HepG2 (cell line): ENCODE measurements around the gene LRTM2. TPM values are rescaled to one million over a fixed set of nuclear protein-coding genes. Genes with fewer than 3 reads are reported as not detected.
A peak's percentile ranks its signal among the peaks of the same experiment; 100 is the strongest.

Experiments
- ATAC-seq: fragments of 200-7000 bp; cut with Tn5 transposase; 3 replicates; pipeline ENCODE4 v1.9.1; 2020; ENCODE audit warnings: mild to moderate bottlenecking, moderate library complexity
- BruUV-seq: library from RNA; stranded (reverse); fragments of 400-500 nt; replicated peaks from 2 replicates; lab custom pipeline; 2021; lab: Mats Ljungman, UMichigan
- CTCF ChIA-PET: fragments of 300-600 bp; formaldehyde crosslinking; extraction: SDS; loops from one replicate; lab custom pipeline; 2021; ENCODE audit warnings: low total read pairs, inconsistent platforms, low intra/inter-chr PET ratio; lab: Yijun Ruan, JAX
- POLR2A ChIA-PET: fragments of 350-600 bp; sonication (Branson Sonifier 250); formaldehyde crosslinking; loops from one replicate; lab custom pipeline; 2020; ENCODE audit warnings: antibody characterized with exemption, inconsistent platforms; lab: Yijun Ruan, JAX
- DNase-seq: peaks from one replicate; pipeline ENCODE4 v3.0.0-alpha.2; 2015; ENCODE audit warnings: low spot score
- FAIRE-seq: peaks from 3 replicates; lab custom pipeline; 2011; peaks lifted over from hg19 to GRCh38; lab: Jason Lieb, UNC
- H2AFZ ChIP-seq: one replicate; pipeline ENCODE4 v1.6.1; 2011; ENCODE audit warnings: low read length, inconsistent platforms
- H3K27ac ChIP-seq: fragments of 300-600 bp; 3 replicates; pipeline ENCODE4 v1.8.0; 2011; ENCODE audit warnings: mixed run types, mild to moderate bottlenecking, mixed read lengths, low read length, inconsistent platforms; ENCODE audit not compliant: insufficient read depth; ENCODE audit errors: extremely low read length
- H3K27me3 ChIP-seq, 2 experiments: fragments of 200-600 bp in 1 of 2; 2 replicates in 1 of 2; 3 replicates in 1 of 2; pipeline versions ENCODE4 v1.6.0 to v1.8.0; 2011; ENCODE audit warnings: low read length in 2 of 2, mild to moderate bottlenecking in 2 of 2, moderate library complexity in 2 of 2, inconsistent platforms in 1 of 2; ENCODE audit not compliant: insufficient read depth in 2 of 2, control insufficient read depth in 1 of 2
- H3K36me3 ChIP-seq, 2 experiments: fragments of 200-600 bp in 1 of 2; replicated peaks in 1 of 2; 2 replicates in 1 of 2; 3 replicates in 1 of 2; pipeline versions ENCODE4 v1.5.1 to v1.8.0; 2011; ENCODE audit warnings: low read length in 2 of 2, inconsistent platforms in 1 of 2; ENCODE audit not compliant: insufficient read depth in 2 of 2, control insufficient read depth in 1 of 2
- H3K4me1 ChIP-seq: 2 replicates; pipeline ENCODE4 v1.5.1; 2012; ENCODE audit warnings: low read length, inconsistent platforms; ENCODE audit not compliant: insufficient read depth
- H3K4me2 ChIP-seq: 2 replicates; pipeline ENCODE4 v1.6.0; 2011; ENCODE audit warnings: low read depth, low read length, inconsistent platforms
- H3K4me3 ChIP-seq, 3 experiments: fragments of 200-600 bp in 1 of 3; sonication (generic), shearing (Covaris generic) in 1 of 3; replicated peaks in 1 of 3; 2 replicates each; pipeline ENCODE4 v1.5.1; 2011 to 2016; ENCODE audit warnings: low read length in 3 of 3, inconsistent platforms in 2 of 3, low read depth in 2 of 3, mild to moderate bottlenecking in 2 of 3, control low read depth in 1 of 3, mixed read lengths in 1 of 3; ENCODE audit not compliant: insufficient read depth in 1 of 3
- H3K79me2 ChIP-seq: one replicate; pipeline ENCODE4 v1.6.1; 2011; ENCODE audit warnings: low read length, inconsistent platforms; ENCODE audit not compliant: insufficient read depth
- H3K9ac ChIP-seq: 2 replicates; pipeline ENCODE4 v1.6.0; 2011; ENCODE audit warnings: mild to moderate bottlenecking, low read depth, low read length, inconsistent platforms; ENCODE audit not compliant: insufficient read depth
- H3K9me3 ChIP-seq: 2 replicates; pipeline ENCODE4 v1.5.1; 2012; ENCODE audit warnings: mild to moderate bottlenecking, low read length
- H4K20me1 ChIP-seq: 2 replicates; pipeline ENCODE4 v1.6.0; 2011; ENCODE audit warnings: inconsistent platforms, mild to moderate bottlenecking, low read length, moderate library complexity; ENCODE audit not compliant: insufficient read depth
- KLF15 ChIP-seq: sonication (generic); formaldehyde crosslinking; IDR thresholded peaks from 2 replicates; pipeline ENCODE4 v1.8.1; 2023; ENCODE audit warnings: borderline replicate concordance, mild to moderate bottlenecking, inconsistent platforms, missing genetic modification reagents, mixed read lengths
- TBL1XR1 ChIP-seq: fragments of 150-350 bp; IDR thresholded peaks from 2 replicates; pipeline ENCODE4 v1.6.1; 2014; ENCODE audit warnings: borderline replicate concordance, low read length; ENCODE audit not compliant: partially characterized antibody
- ZNF143 ChIP-seq: sonication (generic); formaldehyde crosslinking; IDR thresholded peaks from 2 replicates; pipeline ENCODE4 v1.4.0; 2020; ENCODE audit warnings: missing genetic modification reagents
- ZNF75D ChIP-seq: sonication (generic); formaldehyde crosslinking; IDR thresholded peaks from 2 replicates; pipeline ENCODE4 v1.8.1; 2023; ENCODE audit warnings: missing genetic modification reagents, mild to moderate bottlenecking, borderline replicate concordance
- WGBS: methylation state at CpG from one replicate; pipeline ENCODE4 v1.1.6; 2017; ENCODE audit warnings: low lambda C conversion rate; 5-methylcytosine and 5-hydroxymethylcytosine counted together
- in situ Hi-C: cut with HindIII; loops from 2 replicates; pipeline ENCODE4 v1.10.0; 2017; ENCODE audit warnings: low pct_unique_long_range_greater_than_20kb; ENCODE audit not compliant: extremely low pct_ligation_motif_present
- intact Hi-C: fragments of 100-400 bp; cut with micrococcal nuclease; formaldehyde crosslinking; loops from one replicate; pipeline ENCODE4 v1.10.0; 2022; ENCODE audit not compliant: unreplicated experiment
- polyA plus RNA-seq, 8 experiments: library from polyadenylated mRNA; depleted of rRNA in 3 of 8; stranded (reverse) in 7 of 8; unstranded in 1 of 8; fragments of >200 nt; fragmentation: Illumina TruSeq in 4 of 8; extraction: Trizol in 4 of 8; gene quantifications; 2 replicates each; pipeline versions ENCODE4 v1.2.1 to v1.2.3, GENCODE V29; 2011 to 2016; ENCODE audit warnings: low read depth in 4 of 8, missing spikeins in 1 of 8, mixed read lengths in 1 of 8; ENCODE audit not compliant: insufficient read depth in 1 of 8
- total RNA-seq, 5 experiments: library from RNA; depleted of rRNA; stranded (reverse); fragments of >200 nt; fragmentation: Illumina TruSeq; extraction: Trizol; gene quantifications; 2 replicates each; pipeline ENCODE4 v1.2.3, GENCODE V29; 2016; ENCODE audit warnings: low read depth in 1 of 5
- TF ChIP-seq, protein P1 (sequence below): sonication (generic); formaldehyde crosslinking; IDR thresholded peaks from 2 replicates; pipeline ENCODE4 v1.5.1; 2020; ENCODE audit warnings: mild to moderate bottlenecking, missing genetic modification reagents, moderate library complexity
- TF ChIP-seq, protein P2 (sequence below): sonication (generic); formaldehyde crosslinking; IDR thresholded peaks from 2 replicates; pipeline ENCODE4 v1.9.0; 2021; ENCODE audit warnings: mild to moderate bottlenecking, missing genetic modification reagents
- TF ChIP-seq, protein P3 (sequence below): IDR thresholded peaks from 2 replicates; pipeline ENCODE4 v1.6.1; 2016; ENCODE audit warnings: low read depth, borderline replicate concordance

The LRTM2 gene
- total and polyA plus RNA-seq, 2 of the 13 experiments (the other 11 are each of a cell fraction or from before 2014, with no cell fraction given) = 0.09 TPM; not detected in 1

DNA sequence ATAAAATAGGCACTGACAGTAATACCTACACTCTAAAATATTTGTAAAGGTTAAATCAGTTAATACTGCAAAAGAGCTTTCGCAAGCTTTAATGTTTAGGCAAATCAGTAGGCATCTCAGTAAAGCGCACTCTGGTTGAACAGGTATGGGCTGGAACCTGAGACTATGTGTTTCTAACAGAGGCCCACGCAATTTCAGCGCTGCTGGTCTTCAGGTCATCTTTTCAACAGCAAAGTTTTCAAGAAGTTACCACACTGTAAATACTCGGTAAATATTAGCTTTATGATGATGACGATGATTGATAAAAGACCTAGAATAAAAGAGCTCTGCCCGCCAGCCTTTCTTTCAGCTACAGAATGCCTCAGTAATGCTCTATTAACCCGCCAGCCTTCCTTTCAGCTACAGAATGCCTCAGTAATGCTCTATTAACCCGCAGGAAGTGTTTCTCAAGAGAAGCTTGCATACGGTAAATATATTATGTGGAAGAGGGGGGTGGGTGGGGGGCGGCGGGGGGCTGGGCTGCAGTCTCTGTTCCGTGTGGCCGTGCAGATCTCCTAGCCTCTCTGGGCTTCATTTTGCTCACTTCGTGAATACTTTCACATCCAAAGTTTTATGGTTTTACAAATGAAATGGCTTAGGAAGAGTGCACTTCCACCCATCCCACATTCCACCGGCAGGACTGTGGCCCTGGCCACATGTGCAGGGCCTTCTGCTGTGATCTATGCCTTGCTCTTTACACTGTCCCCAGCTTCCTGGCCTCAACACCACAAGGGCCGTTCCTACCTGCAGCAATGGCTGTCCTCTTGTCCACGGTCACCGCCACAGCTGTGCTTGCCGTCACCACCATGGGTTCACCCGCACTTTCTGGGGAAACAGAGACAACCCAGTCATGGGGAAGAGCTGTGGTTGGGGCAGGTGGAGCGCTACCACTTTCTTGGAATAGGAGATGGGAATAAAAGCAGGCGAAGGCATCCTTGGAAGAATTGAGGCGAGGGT is 19.9 kb downstream of the LRTM2 start (continued):
- TF ChIP-seq, protein P1, sequence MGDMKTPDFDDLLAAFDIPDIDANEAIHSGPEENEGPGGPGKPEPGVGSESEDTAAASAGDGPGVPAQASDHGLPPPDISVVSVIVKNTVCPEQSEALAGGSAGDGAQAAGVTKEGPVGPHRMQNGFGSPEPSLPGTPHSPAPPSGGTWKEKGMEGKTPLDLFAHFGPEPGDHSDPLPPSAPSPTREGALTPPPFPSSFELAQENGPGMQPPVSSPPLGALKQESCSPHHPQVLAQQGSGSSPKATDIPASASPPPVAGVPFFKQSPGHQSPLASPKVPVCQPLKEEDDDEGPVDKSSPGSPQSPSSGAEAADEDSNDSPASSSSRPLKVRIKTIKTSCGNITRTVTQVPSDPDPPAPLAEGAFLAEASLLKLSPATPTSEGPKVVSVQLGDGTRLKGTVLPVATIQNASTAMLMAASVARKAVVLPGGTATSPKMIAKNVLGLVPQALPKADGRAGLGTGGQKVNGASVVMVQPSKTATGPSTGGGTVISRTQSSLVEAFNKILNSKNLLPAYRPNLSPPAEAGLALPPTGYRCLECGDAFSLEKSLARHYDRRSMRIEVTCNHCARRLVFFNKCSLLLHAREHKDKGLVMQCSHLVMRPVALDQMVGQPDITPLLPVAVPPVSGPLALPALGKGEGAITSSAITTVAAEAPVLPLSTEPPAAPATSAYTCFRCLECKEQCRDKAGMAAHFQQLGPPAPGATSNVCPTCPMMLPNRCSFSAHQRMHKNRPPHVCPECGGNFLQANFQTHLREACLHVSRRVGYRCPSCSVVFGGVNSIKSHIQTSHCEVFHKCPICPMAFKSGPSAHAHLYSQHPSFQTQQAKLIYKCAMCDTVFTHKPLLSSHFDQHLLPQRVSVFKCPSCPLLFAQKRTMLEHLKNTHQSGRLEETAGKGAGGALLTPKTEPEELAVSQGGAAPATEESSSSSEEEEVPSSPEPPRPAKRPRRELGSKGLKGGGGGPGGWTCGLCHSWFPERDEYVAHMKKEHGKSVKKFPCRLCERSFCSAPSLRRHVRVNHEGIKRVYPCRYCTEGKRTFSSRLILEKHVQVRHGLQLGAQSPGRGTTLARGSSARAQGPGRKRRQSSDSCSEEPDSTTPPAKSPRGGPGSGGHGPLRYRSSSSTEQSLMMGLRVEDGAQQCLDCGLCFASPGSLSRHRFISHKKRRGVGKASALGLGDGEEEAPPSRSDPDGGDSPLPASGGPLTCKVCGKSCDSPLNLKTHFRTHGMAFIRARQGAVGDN (CRISPR knock-in tag) = peak; percentile 83

DNA sequence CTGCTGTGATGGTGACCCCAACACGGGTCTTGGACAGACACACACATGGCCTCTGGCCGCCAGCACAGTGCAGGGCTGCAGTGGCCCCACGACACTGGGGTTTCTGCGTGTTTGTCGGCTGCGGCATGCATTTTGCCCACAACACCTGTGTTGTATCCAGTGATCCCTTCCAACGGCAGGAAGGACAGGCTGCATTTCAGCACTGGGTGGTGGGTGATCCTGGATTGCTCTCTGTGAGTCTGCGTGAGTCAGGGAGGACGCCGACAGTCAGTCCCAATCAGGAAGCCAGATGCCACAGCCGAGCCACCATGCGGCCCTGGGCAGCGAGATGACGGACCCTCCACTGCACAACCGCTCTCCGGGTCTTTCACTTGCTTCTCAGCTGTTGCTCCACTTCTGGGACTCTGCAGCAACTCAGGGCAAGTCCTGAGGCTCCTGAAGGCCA is 20.6 kb downstream of the LRTM2 start:
- Histone ChIP-seq H3K27me3 (peaks cover 7 to 22% of the 10 kb centered on the region in 2 experiments), H3K36me3 (no peaks in the 10 kb centered on the region), H3K9me3 (no peaks in the 10 kb centered on the region), H3K4me1 (peaks cover 56% of the 10 kb centered on the region), H3K4me2 (no peak overlapping the region), H2AFZ (no peak overlapping the region), H3K79me2 (no peaks in the 10 kb centered on the region), H3K9ac (no peak overlapping the region), H3K4me3 (no peak overlapping the region), H3K27ac (no peak overlapping the region), H4K20me1 (no peaks in the 10 kb centered on the region)
- ATAC-seq (no peak), DNase-seq (no peak), FAIRE-seq (no peak)
- no TSS peak for BruUV-seq
- TF ChIP-seq ZNF143 (CRISPR knock-in tag) (no peak), ZNF75D (CRISPR knock-in tag) (no peak), TBL1XR1 (no peak), KLF15 (CRISPR knock-in tag) (no peak)
- TF ChIP-seq, protein P2, sequence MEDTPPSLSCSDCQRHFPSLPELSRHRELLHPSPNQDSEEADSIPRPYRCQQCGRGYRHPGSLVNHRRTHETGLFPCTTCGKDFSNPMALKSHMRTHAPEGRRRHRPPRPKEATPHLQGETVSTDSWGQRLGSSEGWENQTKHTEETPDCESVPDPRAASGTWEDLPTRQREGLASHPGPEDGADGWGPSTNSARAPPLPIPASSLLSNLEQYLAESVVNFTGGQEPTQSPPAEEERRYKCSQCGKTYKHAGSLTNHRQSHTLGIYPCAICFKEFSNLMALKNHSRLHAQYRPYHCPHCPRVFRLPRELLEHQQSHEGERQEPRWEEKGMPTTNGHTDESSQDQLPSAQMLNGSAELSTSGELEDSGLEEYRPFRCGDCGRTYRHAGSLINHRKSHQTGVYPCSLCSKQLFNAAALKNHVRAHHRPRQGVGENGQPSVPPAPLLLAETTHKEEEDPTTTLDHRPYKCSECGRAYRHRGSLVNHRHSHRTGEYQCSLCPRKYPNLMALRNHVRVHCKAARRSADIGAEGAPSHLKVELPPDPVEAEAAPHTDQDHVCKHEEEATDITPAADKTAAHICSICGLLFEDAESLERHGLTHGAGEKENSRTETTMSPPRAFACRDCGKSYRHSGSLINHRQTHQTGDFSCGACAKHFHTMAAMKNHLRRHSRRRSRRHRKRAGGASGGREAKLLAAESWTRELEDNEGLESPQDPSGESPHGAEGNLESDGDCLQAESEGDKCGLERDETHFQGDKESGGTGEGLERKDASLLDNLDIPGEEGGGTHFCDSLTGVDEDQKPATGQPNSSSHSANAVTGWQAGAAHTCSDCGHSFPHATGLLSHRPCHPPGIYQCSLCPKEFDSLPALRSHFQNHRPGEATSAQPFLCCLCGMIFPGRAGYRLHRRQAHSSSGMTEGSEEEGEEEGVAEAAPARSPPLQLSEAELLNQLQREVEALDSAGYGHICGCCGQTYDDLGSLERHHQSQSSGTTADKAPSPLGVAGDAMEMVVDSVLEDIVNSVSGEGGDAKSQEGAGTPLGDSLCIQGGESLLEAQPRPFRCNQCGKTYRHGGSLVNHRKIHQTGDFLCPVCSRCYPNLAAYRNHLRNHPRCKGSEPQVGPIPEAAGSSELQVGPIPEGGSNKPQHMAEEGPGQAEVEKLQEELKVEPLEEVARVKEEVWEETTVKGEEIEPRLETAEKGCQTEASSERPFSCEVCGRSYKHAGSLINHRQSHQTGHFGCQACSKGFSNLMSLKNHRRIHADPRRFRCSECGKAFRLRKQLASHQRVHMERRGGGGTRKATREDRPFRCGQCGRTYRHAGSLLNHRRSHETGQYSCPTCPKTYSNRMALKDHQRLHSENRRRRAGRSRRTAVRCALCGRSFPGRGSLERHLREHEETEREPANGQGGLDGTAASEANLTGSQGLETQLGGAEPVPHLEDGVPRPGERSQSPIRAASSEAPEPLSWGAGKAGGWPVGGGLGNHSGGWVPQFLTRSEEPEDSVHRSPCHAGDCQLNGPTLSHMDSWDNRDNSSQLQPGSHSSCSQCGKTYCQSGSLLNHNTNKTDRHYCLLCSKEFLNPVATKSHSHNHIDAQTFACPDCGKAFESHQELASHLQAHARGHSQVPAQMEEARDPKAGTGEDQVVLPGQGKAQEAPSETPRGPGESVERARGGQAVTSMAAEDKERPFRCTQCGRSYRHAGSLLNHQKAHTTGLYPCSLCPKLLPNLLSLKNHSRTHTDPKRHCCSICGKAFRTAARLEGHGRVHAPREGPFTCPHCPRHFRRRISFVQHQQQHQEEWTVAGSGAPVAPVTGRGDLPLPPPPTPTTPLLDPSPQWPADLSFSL (CRISPR knock-in tag) = no peak
- TF ChIP-seq, protein P3, sequence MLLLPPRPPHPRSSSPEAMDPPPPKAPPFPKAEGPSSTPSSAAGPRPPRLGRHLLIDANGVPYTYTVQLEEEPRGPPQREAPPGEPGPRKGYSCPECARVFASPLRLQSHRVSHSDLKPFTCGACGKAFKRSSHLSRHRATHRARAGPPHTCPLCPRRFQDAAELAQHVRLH (CRISPR knock-in tag) = no peak
- intact Hi-C loops (no loop called here), in situ Hi-C loops (no loop called here)
- ChIA-PET POLR2A (no interaction called here), CTCF (no interaction called here)
- WGBS = 93% methylated on average over 14 of the region's 16 CpGs
